Hematopoietic multipotent progenitor cell treated with erythropoietin and hydrocortisone succinate and interleukin-3 and kit ligand, for 15 days (in vitro differentiated cells): Measurements from ENCODE around the gene GRIA1.

Experiments
- DNase-seq: peaks from one replicate; pipeline ENCODE4 v3.0.0-alpha.2; 2015; ENCODE audit warnings: low spot score

Gene GRIA1

GRCh38 chr5:153498516-153498915, 8.0 kb downstream of the GRIA1 start:
- DNase-seq, result no peak

- no peak for DNase-seq
Observed at GRCh38 chr5:153500178-153500577, 9.7 kb downstream of the GRIA1 start.

GRCh38 chr5:153504726-153505125, 14.3 kb downstream of the GRIA1 start:
- no peak for DNase-seq

GRCh38 chr5:153508700-153509099, 18.2 kb downstream of the GRIA1 start:
- no peak for DNase-seq

- no peak for DNase-seq
Observed at GRCh38 chr5:153511622-153512021, 21.2 kb downstream of the GRIA1 start.

- DNase-seq, result no peak
Observed at GRCh38 chr5:153513156-153513555, 22.7 kb downstream of the GRIA1 start.

GRCh38 chr5:153515301-153515700, 24.8 kb downstream of the GRIA1 start:
- DNase-seq, result no peak

GRCh38 chr5:153516504-153517240, 26.2 kb downstream of the GRIA1 start:
- DNase-seq, result no peak

- no peak for DNase-seq
Observed at GRCh38 chr5:153517241-153517611, 26.8 kb downstream of the GRIA1 start.

GRCh38 chr5:153520137-153520536, 29.7 kb downstream of the GRIA1 start:
- DNase-seq, result no peak

GRCh38 chr5:153520952-153521351, 30.5 kb downstream of the GRIA1 start:
- DNase-seq, result no peak

- no peak for DNase-seq
Observed at GRCh38 chr5:153523211-153523610, 32.7 kb downstream of the GRIA1 start.

GRCh38 chr5:153523831-153524230, 33.4 kb downstream of the GRIA1 start:
- DNase-seq, result no peak

- no peak for DNase-seq
Observed at GRCh38 chr5:153525536-153525935, 35.1 kb downstream of the GRIA1 start.

- DNase-seq, result no peak
Observed at GRCh38 chr5:153530357-153531143, 40.1 kb downstream of the GRIA1 start.

GRCh38 chr5:153533546-153533945, 43.1 kb downstream of the GRIA1 start:
- no peak for DNase-seq

GRCh38 chr5:153534102-153534501, 43.6 kb downstream of the GRIA1 start:
- DNase-seq, result no peak

- no peak for DNase-seq
Observed at GRCh38 chr5:153537207-153537606, 46.7 kb downstream of the GRIA1 start.

GRCh38 chr5:153539983-153540382, 49.5 kb downstream of the GRIA1 start:
- DNase-seq, result no peak

- no peak for DNase-seq
Observed at GRCh38 chr5:153542536-153542935, 52.1 kb downstream of the GRIA1 start.

- DNase-seq, result no peak
Observed at GRCh38 chr5:153543288-153543687, 52.8 kb downstream of the GRIA1 start.

- no peak for DNase-seq
Observed at GRCh38 chr5:153543959-153544470, 53.5 kb downstream of the GRIA1 start.

GRCh38 chr5:153544706-153545105, 54.2 kb downstream of the GRIA1 start:
- DNase-seq, result no peak
